Effector memory CD4-positive, alpha-beta T cell (primary cell): ENCODE measurements around the gene MCM7.

ENCODE experiments used
- DNase-seq, 3 donors: peaks; one replicate each; pipeline ENCODE4 v3.0.0-alpha.2; 2020
- H3K27ac ChIP-seq: 2 replicates; pipeline ENCODE4 v1.7.0; 2013; ENCODE audit warnings: mild to moderate bottlenecking, low read length, moderate library complexity; ENCODE audit not compliant: insufficient read depth, poor library complexity, severe bottlenecking
- H3K27me3 ChIP-seq: replicated peaks from 2 replicates; pipeline ENCODE4 v1.7.0; 2013; ENCODE audit warnings: mild to moderate bottlenecking, low read length; ENCODE audit not compliant: insufficient read depth, control insufficient read depth, poor library complexity, severe bottlenecking
- H3K36me3 ChIP-seq: 2 replicates; pipeline ENCODE4 v1.7.0; 2013; ENCODE audit warnings: mild to moderate bottlenecking, low read length, moderate library complexity; ENCODE audit not compliant: control insufficient read depth, insufficient read depth
- H3K4me1 ChIP-seq: 2 replicates; pipeline ENCODE4 v1.7.0; 2013; ENCODE audit warnings: low read length, mild to moderate bottlenecking; ENCODE audit not compliant: control insufficient read depth, insufficient read depth, poor library complexity, severe bottlenecking
- H3K4me3 ChIP-seq: 2 replicates; pipeline ENCODE4 v1.7.0; 2013; ENCODE audit warnings: low read length, low read depth, mild to moderate bottlenecking; ENCODE audit not compliant: insufficient read depth, poor library complexity, severe bottlenecking
- H3K9me3 ChIP-seq: 2 replicates; pipeline ENCODE4 v1.7.0; 2013; ENCODE audit warnings: mild to moderate bottlenecking, low read length, moderate library complexity; ENCODE audit not compliant: control insufficient read depth

The MCM7 gene

GRCh38 chr7:100072462-100072861, 28.7 kb downstream of the MCM7 start:
- Histone ChIP-seq H3K36me3 (peaks cover 70% of the 10 kb centered on the region), H3K9me3 (peaks cover 20% of the 10 kb centered on the region)

GRCh38 chr7:100071018-100071723, 30.0 kb downstream of the MCM7 start:
- no peaks in the 10 kb centered on the region for H3K4me1 ChIP-seq
- DNase-seq = no peak

More at GRCh38 chr7:100072462-100072861, 28.7 kb downstream of the MCM7 start:
- no peak for DNase-seq
- H3K4me3 ChIP-seq = no peak overlapping the region
- no peaks in the 10 kb centered on the region for H3K27me3 ChIP-seq
- H3K4me1 ChIP-seq = peaks cover 2% of the 10 kb centered on the region
- no peak overlapping the region for H3K27ac ChIP-seq

DNA sequence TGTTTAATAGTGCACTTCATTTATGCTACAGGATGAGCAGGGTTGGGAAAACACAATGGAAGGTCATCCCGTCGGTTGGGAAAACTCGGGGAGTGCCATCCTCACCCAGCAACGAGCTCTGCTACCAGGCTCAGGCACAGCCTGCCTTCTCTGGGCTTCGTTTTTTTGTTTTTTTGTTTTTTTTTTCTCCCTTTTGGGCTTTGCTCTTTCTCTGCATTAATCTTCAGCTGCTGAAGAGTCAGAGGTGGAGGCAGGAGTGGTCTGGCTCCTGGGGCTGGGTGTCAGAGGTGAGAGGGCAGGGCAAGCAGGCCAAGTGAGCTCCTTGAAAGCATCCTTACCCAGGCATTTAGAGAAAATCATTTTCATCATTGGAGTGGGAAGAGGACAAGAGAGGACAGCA, 31.2 kb downstream of the MCM7 start:
- no peaks in the 10 kb centered on the region for H3K4me1 ChIP-seq
- H3K4me3 ChIP-seq = no peak overlapping the region
- no peak overlapping the region for H3K27ac ChIP-seq
- H3K9me3 ChIP-seq = peaks cover 20% of the 10 kb centered on the region
- H3K27me3 ChIP-seq = no peaks in the 10 kb centered on the region
- no peak for DNase-seq
- H3K36me3 ChIP-seq = peaks cover 48% of the 10 kb centered on the region

More at GRCh38 chr7:100071018-100071723, 30.0 kb downstream of the MCM7 start:
- no peak overlapping the region for H3K27ac ChIP-seq
- H3K36me3 ChIP-seq = peaks cover 60% of the 10 kb centered on the region
- peaks cover 20% of the 10 kb centered on the region for H3K9me3 ChIP-seq
- no peak overlapping the region for H3K4me3 ChIP-seq
- no peaks in the 10 kb centered on the region for H3K27me3 ChIP-seq

DNA sequence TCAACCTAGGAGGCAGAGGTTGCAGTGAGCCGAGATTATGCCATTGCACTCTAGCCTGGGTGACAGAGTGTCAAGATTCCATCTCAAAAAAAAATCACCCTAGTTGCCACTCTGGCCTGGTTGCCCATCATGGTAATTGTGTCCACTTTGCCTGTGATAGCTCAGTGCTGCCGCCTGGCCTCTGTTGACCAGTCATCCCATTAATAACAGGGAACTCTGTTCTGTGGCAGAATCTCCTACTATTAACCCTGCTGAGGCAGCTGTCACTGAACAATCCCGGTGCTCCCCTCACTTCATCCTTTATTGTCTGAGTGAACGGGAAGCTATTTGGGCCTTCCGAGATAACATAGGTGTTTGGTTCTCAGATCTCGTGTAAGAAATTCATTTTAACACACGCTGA, 34.2 kb downstream of the MCM7 start:
- H3K9me3 ChIP-seq = peaks cover 14% of the 10 kb centered on the region
- H3K4me1 ChIP-seq = no peaks in the 10 kb centered on the region
- H3K36me3 ChIP-seq = peaks cover 27% of the 10 kb centered on the region
- no peak overlapping the region for H3K27ac ChIP-seq
- no peak for DNase-seq
- H3K4me3 ChIP-seq = no peak overlapping the region
- no peaks in the 10 kb centered on the region for H3K27me3 ChIP-seq

DNA sequence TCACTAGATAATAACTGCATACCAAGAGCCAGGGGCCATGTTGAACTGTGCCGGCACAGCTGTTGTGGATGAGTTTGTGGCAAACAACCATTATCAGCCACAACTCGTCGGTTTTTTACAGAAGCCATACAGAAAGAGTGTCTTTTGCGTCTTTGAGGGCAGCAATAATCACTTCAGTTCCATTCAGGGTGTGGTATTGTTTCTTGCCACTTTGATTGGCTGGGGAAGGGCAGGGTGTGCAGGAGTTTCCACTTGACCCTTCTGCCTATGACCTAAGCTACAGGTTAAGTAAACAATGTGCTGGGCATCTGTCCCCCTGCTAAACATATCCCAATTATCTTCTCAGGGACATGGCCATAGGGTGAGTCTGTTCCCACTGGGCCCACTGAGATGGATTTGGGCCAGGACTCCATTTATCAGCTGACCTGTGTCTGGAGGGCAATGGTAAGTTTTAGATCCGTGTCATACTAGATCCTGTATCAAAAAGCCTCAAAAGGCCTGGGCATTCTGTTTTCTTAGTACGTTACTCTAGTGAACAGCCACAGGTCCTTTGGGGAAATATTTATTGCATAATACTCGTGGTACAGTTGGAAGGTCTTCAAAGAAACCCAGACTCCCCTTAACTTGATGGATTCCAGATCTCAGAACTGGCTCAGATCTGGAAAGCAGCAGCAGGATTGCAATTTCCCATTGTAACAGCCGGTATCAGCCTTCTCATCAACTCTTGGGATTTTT, 35.6 kb downstream of the MCM7 start:
- Histone ChIP-seq H3K4me1 (no peaks in the 10 kb centered on the region), H3K9me3 (peaks cover 1% of the 10 kb centered on the region), H3K4me3 (no peak overlapping the region), H3K27ac (no peak overlapping the region), H3K36me3 (peaks cover 14% of the 10 kb centered on the region), H3K27me3 (no peaks in the 10 kb centered on the region)
- DNase-seq = no peak

GRCh38 chr7:100064162-100064561, 37.0 kb downstream of the MCM7 start:
- Histone ChIP-seq H3K4me3 (no peak overlapping the region), H3K27ac (no peak overlapping the region), H3K4me1 (no peaks in the 10 kb centered on the region), H3K36me3 (peaks cover 9% of the 10 kb centered on the region), H3K9me3 (no peaks in the 10 kb centered on the region), H3K27me3 (no peaks in the 10 kb centered on the region)
- no peak for DNase-seq

- DNase-seq = no peak
- no peak overlapping the region for H3K4me3 ChIP-seq
- H3K9me3 ChIP-seq = no peaks in the 10 kb centered on the region
- no peaks in the 10 kb centered on the region for H3K4me1 ChIP-seq
- peaks cover 15% of the 10 kb centered on the region for H3K36me3 ChIP-seq
- H3K27me3 ChIP-seq = no peaks in the 10 kb centered on the region
- H3K27ac ChIP-seq = no peak overlapping the region
Measured at GRCh38 chr7:100063376-100063775, 37.8 kb downstream of the MCM7 start.

DNA sequence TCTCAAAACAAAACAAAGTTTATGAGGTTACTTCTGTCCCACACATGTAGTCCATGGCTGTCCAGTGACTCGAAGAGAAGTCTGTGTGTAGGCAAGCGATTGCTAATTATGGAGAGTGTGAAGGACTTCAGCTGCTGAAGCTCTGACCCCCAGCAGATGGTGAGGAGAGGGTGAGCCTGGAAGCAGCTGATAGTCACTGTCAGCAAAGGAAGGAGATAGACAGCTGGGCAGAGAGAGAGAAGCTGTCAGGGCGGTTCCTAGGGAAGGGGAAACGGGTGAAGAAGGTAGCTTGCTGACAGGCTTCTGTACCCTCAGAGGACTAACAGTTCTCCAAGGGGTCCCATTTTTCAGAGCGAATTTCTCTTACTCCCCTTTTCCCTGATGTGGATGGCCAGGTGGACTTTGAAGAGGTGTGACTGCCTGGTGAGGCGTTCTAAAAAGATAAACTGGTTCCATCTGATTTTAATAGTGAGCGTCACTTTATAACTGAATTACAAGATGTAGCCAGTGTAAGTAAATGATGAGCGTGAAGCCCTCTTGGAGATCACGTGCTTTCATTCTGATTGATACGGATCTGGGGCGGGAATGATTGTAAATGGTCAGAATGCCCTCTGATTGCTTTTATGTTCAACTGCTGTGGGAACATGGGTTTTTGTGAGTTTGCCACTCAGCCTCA, 39.5 kb downstream of the MCM7 start:
- no peak overlapping the region for H3K4me3 ChIP-seq
- DNase-seq = no peak
- H3K36me3 ChIP-seq = peaks cover 32% of the 10 kb centered on the region
- H3K9me3 ChIP-seq = no peaks in the 10 kb centered on the region
- H3K27me3 ChIP-seq = no peaks in the 10 kb centered on the region
- no peak overlapping the region for H3K27ac ChIP-seq
- H3K4me1 ChIP-seq = no peaks in the 10 kb centered on the region

GRCh38 chr7:100059251-100059739, 41.9 kb downstream of the MCM7 start:
- Histone ChIP-seq H3K36me3 (peaks cover 29% of the 10 kb centered on the region), H3K9me3 (no peaks in the 10 kb centered on the region)

GRCh38 chr7:100057006-100057405, 44.2 kb downstream of the MCM7 start:
- H3K27ac ChIP-seq = no peak overlapping the region
- no peaks in the 10 kb centered on the region for H3K27me3 ChIP-seq
- H3K4me3 ChIP-seq = no peak overlapping the region
- peaks cover 23% of the 10 kb centered on the region for H3K36me3 ChIP-seq
- DNase-seq = no peak
- no peaks in the 10 kb centered on the region for H3K9me3 ChIP-seq
- H3K4me1 ChIP-seq = no peaks in the 10 kb centered on the region

More at GRCh38 chr7:100059251-100059739, 41.9 kb downstream of the MCM7 start:
- no peak for DNase-seq
- H3K4me1 ChIP-seq = no peaks in the 10 kb centered on the region
- no peak overlapping the region for H3K4me3 ChIP-seq
- H3K27me3 ChIP-seq = no peaks in the 10 kb centered on the region
- no peak overlapping the region for H3K27ac ChIP-seq
